NCI-H82 (cell line): ENCODE data around the gene SMOC2.

Source experiments
- DNase-seq: peaks from one replicate; lab custom pipeline; 2025; lab: John Stamatoyannopoulos, UW

SMOC2 gene

GRCh38 chr6:168440520-168441433 lies at the start of gene SMOC2:
TSS of gene SMOC2 (plus strand) at chr6:168441184. CDS start at chr6:168441371, 187 bp downstream.
- DNase-seq, result no peak

DNA sequence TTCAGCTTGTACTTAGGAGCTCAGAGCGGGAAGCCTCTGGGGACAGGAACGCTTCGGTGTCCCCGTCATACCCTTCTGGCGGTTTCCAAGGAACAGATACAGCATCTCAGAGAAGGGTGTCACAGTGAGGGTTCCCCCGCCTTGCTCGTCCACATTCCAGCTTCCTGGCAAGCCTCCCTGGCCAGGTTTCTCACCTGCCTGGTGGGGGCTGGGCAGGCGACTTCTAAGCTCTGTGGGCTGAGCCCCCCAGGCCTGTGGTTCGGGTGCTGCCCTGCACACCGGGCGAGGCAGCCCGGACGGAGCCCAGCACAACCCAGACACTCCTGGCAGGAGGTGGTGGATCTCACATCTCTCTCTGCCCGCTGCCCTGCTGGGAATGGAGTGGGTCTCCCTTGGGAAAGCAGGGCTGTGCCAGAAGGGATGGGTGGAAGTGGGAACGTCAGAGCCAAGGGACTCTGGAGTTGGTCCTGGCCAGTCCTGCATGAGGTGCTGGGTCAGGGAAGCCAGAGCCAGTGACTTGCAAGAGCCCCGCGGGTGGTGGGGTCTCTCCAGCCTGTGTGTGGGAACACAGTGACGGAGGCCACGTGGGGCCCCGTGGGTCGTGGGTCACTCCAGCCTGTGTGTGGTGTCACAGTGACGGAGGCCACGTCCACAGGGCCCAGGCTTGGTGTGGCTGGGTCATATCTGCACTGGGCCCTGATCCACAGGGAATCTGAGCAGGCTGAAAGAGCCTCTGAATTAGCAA lies 47.7 kb upstream of the SMOC2 start:
- DNase-seq, result no peak

DNA sequence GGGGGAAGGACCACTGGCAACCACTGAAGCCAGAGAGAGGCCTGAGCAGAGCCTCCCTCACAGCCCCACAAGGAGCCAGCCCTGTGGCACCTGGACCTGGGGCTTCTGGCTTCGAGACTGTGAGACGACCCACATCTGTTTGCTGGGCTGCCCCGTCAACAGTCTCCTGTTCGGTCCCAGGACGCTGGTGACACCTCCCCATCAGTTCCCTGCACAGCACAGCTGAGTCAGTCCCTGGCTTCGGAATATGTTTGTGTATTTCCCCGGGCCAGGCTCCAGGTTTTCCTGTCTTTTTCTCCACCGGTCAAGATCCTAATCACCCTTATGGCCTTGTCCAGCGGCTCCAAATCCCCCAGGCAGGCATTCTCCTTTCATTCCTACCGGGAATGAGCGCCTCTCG lies 46.4 kb upstream of the SMOC2 start:
- no peak for DNase-seq

DNA sequence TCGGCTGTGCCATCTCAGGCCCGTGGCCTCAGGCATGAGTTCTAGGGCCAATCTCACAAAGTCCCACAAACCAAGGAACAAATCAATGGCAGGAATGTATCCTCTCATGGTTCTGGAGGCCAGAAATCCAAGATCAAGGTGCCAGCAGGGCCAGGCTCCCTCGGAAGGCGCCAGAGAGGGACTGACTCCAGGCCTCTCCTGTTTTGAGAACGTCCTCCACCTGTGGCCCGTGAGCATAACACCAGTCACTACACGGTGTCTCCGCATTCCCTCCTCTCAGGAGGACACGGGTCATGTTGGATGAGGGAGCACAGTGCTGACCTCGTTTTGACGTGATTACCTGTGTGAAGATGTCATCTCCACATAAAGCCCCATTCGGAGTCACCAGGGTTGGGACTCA lies 45.0 kb upstream of the SMOC2 start:
- no peak for DNase-seq

GRCh38 chr6:168396561-168396960 lies 44.4 kb upstream of the SMOC2 start:
- no peak for DNase-seq

DNA sequence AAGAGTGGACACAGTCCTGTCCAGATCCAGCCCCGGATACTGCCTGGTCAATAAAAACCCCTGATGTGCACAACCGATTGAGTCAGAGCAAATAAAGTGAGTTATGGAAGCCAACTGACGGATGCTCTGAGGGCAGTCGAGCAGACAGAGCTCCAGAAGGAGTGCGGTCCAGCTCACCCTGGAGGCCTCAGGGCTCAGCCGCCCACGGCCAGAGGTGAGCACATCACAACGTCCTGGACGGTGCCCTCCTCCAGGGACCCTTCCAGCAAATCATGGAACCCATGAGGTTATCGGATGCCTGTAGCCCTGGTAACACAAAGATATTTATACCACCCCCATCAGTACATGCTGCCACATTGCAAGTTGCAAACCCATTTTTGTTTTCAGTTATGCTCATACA lies 44.0 kb upstream of the SMOC2 start:
- no peak for DNase-seq

DNA sequence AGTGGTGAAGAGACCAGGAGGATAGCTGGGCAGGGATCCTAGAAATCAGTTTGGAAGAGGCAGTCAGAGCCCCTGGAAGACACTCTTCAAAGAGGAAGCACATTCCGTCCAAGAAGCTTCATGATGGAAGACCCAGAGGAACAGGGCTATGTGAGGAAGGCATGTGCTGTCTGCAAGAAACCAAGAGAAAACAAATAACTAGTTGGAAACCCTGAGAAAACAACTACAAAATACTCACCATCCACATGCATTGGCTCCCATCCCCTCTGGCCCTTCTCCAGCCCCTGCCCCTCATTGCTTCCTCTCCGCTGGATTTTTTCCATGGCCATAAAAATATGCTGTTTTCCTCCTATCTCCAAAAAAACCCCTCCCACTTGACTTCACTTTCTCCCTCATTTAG lies 40.9 kb upstream of the SMOC2 start:
- DNase-seq, result no peak

DNA sequence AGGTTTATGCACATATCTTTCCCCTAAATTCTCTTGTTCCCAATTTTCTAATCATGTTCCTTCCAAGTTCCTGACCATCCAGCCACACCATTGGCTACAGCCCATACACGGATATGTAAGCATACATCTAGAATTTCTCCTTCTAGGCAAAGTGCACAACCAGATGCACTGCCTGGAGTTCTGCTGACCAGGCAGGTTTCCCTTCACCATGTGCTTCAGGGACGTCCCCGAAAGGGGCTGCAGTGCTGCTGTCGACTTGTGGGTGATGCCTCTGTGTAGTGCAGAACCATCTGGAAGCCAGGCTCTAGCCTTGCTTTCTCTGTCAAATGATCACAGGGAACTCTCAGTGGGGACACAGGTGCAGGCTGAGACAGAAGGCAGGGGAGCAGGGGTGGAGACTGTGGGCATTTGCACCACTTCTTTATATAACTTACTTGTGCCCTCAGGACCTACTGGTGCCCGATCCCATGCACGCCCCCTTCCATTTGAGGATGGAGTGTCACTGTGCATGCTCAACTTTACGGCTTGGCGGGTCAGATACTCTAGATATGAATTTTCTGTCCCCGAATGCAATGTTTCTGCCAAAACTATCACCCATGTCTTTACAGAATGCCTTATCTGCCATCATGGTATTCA lies 37.5 kb upstream of the SMOC2 start:
- DNase-seq, result no peak

GRCh38 chr6:168404560-168404959 lies 36.4 kb upstream of the SMOC2 start:
- DNase-seq, result no peak

GRCh38 chr6:168407842-168408241 lies 33.1 kb upstream of the SMOC2 start:
- no peak for DNase-seq

DNA sequence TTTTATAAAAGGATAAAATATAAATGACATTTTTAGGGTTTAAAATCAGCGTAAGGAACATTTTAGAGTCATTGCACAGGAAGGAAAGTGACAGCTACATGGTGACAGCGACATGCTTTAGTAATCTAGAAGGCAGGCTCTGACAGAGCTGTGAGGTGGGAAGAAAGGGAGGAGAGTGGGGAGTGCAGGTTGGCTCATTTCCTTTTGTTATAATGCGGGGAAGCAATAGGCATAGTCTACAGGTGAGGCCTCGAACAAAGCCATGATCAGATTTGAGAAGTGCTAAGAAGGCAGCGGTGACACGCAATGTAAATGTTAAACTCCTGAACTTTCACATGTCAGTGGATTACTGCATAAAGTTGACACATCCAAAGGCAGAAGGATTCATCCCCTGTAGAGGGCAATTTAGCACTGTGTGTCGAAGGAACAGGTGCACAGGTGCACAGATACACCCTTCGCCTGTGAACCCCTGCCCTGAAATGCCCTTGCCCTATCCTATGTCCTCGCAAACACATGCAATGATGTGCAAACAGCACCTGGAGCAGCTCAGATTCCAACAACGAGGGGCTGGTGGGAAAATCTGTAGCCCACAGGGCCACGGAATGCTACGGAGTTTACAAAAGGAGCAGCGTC lies 32.4 kb upstream of the SMOC2 start:
- no peak for DNase-seq

- no peak for DNase-seq
Observed at GRCh38 chr6:168410035-168410434, 30.9 kb upstream of the SMOC2 start.

GRCh38 chr6:168410554-168411011 lies 30.4 kb upstream of the SMOC2 start:
- DNase-seq, result no peak

DNA sequence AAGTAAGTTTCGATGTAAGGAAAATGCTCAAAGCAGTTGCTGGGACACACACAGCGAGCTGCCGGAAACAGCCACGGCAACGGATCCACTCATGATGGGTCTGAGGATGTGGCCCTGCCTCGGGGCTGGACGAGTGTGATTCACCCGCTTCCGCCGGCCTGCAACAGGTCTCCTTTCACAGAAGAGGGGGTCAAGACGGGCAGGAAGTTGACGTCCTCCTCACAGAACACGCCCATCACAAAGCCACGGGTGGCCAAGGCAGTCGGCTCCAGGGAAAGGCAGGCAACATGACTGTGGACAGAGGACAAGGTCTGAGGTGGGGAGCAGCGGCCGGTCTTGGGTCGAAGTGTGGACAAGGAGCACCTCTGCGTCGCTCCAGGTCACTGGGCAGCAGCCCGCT lies 29.9 kb upstream of the SMOC2 start:
- no peak for DNase-seq

GRCh38 chr6:168411793-168412192 lies 29.2 kb upstream of the SMOC2 start:
- no peak for DNase-seq

GRCh38 chr6:168412456-168412855 lies 28.5 kb upstream of the SMOC2 start:
- DNase-seq, result no peak

DNA sequence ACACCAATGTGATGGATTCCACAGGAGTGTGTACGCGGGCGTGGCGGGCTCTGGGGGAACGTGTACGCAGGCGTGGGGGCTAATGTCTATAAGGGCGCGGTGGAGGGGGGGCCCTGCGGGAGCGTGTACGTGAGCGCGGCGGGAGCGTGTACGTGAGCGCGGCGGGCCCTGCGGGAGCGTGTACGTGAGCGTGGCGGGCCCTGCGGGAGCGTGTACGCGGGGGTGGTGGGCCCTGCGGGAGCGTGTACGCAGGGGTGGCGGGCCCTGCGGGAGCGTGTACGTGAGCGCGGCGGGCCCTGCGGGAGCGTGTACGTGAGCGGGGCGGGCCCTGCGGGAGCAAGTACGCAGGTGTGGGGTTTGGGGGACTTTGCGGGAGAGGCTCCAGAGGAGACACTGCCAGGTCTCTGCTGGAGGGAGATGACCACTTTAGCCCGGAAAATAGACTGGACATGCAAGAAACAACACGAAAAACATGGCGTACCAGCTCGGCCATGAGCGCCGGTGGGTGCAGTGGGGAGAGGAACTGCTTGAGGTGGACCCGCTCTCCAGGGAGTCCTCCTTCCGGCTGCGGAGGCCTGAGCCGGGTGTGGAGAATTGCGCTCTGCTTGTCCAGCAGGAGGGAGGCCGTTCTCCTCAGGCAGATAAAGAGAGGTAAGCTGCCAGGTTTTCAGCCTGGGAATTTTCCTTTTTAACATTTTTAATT lies 27.8 kb upstream of the SMOC2 start:
- no peak for DNase-seq

GRCh38 chr6:168413856-168414255 lies 27.1 kb upstream of the SMOC2 start:
- DNase-seq, result no peak

DNA sequence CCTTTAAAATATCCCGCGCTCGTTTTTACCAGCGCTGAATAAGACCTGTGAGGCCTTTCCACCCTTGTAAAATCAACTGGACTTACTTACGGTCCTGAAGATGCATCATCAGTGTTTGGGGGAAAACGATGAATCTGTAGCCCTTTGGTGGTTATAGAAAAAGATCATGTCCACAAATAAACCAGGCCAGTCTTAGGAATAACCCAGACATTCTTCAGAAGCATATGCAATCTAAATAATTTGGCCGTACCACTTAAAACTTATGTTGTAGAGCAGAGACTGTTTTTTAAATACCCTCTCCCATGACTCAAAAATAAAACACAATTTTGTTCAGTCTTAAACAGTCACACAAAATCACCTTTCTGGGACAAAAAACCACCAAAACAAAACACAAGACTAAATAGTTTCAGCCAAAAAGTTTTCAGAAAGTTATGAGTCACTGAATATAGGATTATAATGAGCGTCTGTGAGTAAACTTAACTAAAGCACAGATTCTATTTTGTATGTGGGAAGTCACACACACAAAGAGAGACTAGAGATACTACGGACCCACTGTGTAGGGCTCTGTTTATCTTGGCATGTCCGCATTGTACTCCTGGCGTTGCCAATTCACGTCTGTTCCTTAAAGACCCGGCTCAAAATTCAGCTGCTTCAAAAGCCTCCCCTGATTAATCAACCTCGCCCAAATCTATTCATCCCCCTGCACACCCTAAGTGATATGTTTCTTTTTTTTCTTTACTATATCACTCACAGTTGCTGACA lies 26.5 kb upstream of the SMOC2 start:
- no peak for DNase-seq

- DNase-seq, result no peak
Observed at GRCh38 chr6:168415098-168415992, 25.6 kb upstream of the SMOC2 start.
